GM21529 (cell line): ENCODE results near the gene DPH7.
"Not testable (repeated sequence)": the region's sequence is repeated elsewhere in the genome, so short reads cannot be mapped to it uniquely, and the experiment has no call there.

ENCODE experiments used
- ATAC-seq: cut with Tn5 transposase; IDR thresholded peaks from one replicate; pipeline ENCODE4 v1.9.1; 2021; ENCODE audit not compliant: unreplicated experiment

Gene DPH7

DNA sequence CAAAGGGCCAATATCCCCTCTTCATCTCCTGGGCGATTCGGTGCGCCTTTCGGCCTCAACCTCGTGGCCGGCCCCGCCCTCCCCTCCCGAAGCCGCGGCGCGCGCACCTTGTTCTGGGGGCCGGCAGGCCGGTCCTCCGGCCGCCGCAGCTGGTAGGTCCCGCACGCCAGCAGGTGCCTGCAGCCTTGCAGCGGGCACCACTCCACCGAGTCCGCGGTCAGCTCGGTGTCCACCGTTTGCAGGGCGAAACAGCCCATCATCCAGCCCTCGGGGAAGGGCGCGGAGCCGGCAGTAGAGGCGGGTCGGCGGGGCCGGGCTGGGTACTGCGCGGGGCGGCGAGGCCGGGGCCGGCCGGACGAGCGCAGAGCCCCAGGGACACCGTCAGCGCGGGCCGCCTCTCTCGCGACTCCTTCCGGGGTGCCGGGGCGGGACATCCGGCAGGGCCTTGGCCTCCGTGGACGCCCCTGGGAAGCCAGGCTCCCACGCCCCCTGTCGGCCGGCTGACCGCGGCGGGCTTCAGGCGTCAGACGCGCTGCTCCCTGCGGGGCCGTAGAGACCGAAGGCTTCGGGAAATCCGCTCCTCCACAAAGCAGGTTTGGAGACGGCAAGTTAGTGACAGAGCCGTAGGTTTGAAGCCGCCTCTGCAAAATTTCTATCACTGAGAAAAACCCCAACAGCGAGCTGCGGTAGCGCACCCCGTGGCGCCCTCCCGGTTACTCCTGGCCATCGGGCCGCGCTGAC, at the start of gene DPH7:
Gene DPH7, minus strand, starts transcription at position 408 of the 741 bp plus-strand sequence. Its CDS starts 148 bp downstream, at position 260.
- ATAC-seq, result peak; percentile 89

- ATAC-seq, result not testable (repeated sequence)
Observed at GRCh38 chr9:137627406-137627805, 48.7 kb upstream of the DPH7 start.

- no peak for ATAC-seq
Observed at GRCh38 chr9:137626464-137626863, 47.7 kb upstream of the DPH7 start.

DNA sequence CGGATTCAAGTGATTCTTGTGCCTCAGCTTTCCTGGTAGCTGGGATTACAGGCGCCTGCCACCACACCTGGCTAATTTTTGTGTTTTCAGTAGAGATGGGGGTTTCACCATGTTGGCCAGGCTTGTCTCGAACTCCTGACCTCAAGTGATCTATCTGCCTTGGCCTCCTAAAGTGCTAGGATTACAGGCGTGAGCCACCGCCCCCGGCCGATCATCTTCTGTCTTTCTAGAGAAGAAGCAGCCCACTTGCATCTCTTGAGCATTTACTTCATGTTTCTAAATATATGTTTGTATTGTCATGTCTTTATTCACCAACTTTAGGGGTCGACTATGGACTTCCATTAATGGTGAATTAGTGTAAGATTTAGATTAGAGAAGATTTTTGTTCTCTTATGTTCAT, 43.5 kb upstream of the DPH7 start:
- not testable (repeated sequence) for ATAC-seq

- ATAC-seq, result no peak
Observed at GRCh38 chr9:137621131-137621757, 42.5 kb upstream of the DPH7 start.

DNA sequence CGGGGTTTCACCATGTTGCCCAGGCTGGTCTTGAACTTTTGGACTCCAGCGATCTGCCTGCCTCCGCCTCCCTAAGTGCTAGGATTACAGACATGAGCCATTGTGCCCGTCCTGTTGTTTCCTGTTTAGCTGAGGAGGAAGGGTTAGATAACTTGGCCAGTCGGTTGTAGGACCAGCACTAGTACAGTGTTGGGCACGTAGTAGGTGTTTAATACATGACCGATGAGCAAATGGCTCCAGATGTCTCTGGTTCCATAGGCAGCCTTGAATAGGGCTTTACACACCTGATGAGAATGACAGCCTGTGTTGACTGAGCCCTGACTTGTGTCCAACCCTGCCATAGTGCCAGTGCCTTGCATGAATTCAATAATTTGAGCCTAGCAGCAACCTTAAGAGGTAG, 41.9 kb upstream of the DPH7 start:
- no peak for ATAC-seq

- no peak for ATAC-seq
Observed at GRCh38 chr9:137620048-137620405, 41.3 kb upstream of the DPH7 start.

GRCh38 chr9:137619240-137620047, 40.7 kb upstream of the DPH7 start:
- peak; percentile 17 for ATAC-seq

DNA sequence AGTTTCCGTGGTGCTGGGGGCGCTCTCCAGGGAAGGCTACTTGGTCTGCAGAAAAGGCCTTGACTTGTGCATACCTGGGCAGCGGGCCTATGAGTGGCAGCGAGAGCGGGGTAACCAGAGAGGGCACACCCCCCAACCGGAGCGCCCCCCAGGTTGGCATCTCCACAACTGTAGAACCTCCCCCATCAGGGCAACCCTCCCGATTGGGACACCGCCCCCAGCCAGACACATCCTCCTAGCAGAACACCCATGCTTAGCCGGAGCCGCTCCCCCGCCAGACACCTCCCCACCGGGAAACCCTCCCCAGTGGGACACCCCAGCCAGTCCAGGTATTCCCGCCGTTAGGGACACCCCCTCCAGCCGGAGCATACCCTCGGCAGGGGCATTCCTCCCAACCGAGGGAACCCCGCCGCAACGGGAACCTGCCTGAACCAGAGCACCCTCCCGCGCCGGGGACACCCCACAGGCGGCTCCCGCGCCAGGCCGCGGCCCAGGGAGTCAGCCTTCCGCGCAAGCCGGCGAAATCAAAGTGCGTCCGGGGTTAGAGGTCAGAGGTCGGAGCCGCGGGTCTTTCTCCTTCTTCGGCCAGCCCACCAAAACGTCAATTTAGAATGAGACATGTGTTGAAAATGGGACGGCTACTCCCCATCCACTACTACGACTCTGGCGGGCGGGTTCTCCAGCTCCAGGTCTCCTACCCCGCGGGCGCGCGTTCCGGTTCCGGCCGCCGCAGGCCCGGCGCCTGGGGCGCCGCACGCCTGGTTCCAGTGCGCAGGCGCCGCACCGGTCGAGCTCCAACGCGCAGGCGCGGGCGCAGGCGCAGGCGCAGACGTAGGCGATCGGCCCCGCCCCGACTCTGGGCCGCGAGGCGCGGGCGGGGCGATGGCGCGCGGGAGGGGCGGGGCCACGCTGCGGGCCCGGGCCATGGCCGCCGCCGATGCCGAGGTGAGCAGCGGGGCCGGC, 39.7 kb upstream of the DPH7 start, which contains the start of gene EHMT1:
Gene EHMT1, plus strand, starts transcription at position 901 of the 963 bp plus-strand sequence. Its CDS starts 24 bp downstream, at position 925.
- ATAC-seq, result peak; percentile 50

GRCh38 chr9:137615387-137615871, 36.7 kb upstream of the DPH7 start:
- ATAC-seq, result no peak

DNA sequence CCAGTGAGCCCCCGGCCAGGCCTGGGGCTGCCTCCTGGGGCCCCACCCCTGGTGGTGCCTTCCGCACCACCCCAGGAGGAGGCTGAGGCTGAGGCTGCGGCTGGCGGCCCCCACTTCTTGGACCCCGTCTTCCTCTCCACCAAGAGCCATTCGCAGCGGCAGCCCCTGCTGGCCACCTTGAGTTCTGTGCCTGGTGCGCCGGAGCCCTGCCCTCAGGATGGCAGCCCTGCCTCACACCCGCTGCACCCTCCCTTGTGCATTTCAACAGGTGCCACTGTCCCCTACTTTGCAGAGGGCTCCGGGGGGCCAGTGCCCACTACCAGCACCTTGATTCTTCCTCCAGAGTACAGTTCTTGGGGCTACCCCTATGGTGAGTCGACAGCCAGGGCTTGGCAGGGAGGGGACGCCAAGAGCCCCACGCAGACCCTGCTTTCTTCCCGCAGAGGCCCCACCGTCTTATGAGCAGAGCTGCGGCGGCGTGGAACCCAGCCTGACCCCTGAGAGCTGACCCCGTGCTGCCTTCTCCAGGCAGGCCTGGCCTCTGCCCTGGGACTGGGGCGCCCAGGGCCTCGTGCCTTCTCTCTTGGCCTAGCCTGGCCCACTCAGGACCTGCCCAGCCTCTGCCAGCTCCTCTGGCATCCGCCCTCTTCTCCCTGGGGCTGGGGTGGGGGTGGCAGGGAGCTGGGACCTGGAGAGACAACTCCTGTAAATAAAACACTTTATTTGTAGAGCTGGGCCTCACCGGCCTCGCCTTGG, 36.1 kb upstream of the DPH7 start:
- ATAC-seq, result no peak

DNA sequence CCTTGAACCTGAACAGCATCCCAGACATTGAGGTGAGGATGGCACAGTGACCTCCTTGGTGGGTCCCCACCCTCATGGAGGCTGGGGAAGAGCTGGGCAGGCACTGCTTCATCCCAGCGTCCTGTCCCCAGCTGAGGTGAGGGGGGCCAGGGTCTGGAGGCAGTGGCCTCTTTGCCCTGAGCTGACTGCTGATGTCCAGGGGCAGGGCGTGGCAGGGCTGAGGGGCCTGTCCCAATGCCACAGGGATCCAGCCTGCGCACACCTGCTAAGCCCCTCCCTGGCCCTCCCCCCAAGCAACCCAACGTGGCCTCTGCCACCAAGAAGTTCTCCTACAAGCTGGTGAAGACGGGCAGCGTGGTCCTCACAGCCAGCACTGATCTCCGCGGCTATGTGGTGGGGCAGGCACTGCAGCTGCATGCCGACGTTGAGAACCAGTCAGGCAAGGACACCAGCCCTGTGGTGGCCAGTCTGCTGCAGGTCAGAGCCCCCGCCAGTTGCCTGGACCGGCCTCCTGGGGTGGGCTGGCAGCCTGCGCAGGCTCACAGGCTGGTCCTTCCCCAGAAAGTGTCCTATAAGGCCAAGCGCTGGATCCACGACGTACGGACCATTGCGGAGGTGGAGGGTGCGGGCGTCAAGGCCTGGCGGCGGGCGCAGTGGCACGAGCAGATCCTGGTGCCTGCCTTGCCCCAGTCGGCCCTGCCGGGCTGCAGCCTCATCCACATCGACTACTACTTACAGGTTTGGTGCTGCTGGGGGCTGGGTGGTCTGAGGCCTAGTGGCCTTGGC, 35.2 kb upstream of the DPH7 start:
- no peak for ATAC-seq

- no peak for ATAC-seq
Observed at GRCh38 chr9:137613259-137613658, 34.5 kb upstream of the DPH7 start.

DNA sequence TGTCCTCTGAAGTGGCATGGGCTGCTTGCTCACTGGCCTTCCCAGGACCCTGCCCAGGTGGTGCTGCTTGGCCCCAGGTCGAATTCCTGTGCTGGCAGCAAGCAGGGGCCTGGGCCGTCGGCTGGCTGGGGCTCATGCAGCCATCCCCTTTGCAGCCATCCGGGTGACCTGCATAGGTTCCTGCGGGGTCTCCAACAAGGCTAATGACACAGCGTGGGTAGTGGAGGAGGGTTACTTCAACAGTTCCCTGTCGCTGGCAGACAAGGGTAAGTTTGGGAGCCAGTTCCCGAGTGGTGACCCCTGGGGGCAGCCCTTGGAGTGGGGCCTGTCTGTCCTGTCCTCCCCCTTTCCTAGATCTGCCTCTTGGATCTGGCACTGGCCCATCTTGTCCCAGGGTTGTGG, 34.0 kb upstream of the DPH7 start:
- ATAC-seq, result no peak

DNA sequence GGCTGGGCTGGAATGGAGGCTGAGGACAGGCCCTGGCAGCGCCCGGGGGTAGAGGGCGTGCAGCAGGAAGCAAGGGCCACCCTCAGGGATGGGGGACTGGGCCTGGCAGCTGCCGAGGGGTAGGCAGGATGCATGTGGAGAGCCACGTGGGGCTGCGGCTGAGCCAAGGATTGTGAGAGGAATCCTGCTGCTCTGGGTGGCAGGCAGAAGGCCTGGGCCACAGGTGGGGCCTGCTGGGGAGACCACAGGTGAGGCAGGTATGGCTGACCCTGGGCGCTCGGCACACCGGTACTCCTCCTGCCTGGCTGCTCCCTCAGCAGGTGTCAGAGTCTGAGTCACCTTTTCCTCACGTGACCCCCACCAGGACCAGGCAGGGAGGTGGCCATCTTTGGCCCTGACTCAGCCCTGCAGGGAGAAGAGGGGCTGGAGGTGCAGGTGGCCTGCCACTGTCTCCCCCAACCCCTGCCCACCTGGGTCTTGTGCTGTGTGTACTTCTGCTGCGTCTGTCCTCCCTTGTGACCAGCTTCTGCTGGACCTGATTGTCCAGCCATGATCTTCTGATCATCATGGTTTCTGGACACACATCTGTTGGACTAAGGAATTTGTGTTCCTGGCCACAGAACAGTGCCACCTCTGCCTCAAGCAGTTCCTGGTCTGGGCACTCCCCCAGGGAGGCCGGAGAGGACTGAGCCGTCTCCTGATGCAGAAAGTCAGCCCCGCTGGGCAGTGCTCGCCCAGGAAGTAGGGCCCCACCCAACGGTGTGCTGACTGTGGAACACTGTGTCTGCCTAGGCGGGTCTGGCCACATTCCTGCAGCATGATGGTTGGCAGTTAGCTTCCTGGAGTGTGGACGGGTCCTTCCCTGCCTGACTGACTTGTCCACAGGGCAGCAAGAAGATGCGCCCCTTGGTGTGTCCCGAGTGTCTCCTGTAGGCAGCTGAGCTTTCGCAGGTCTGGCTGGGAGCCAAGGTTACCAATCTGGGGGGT, 33.2 kb upstream of the DPH7 start:
- ATAC-seq, result no peak

DNA sequence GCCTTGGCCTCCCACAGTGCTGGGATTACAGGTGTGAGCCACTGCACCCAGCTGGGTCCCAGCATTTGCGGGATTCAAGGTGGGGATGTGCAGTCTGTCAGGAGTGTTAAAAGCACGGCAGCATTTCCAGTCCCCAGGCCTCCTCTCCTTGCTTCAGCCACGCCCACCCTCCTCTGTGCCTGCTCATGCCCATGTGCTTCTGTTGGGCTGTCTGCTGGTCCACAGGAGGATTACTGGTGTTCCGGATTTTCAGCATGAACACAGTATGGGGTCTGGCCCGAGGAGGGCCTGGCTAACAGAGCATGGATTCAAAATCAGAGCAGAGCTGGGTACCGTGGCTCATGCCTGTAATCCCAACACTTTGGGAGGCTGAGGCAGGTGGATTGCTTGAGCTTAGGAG, 32.2 kb upstream of the DPH7 start:
- no peak for ATAC-seq

GRCh38 chr9:137607141-137607857, 28.6 kb upstream of the DPH7 start:
- ATAC-seq, result no peak
